H9 (cell line): ENCODE results near the gene OR52K2. TPM values are rescaled to one million over a fixed set of nuclear protein-coding genes. Genes with fewer than 3 reads are reported as not detected.

Experiments
- DNase-seq: peaks from one replicate; pipeline ENCODE4 v3.0.0-alpha.2; 2017
- H2AFZ ChIP-seq: one replicate; pipeline ENCODE4 v1.6.1; 2013; ENCODE audit warnings: mild to moderate bottlenecking, low read length, control low read depth, moderate library complexity
- H2AK5ac ChIP-seq: 2 replicates; pipeline ENCODE4 v1.6.1; 2013; ENCODE audit warnings: low read length, control low read depth, mixed read lengths; ENCODE audit not compliant: insufficient read length
- H2BK120ac ChIP-seq: one replicate; pipeline ENCODE4 v1.6.1; 2013; ENCODE audit warnings: low read depth, mild to moderate bottlenecking, low read length, control low read depth, inconsistent platforms; ENCODE audit not compliant: poor library complexity, severe bottlenecking
- H2BK12ac ChIP-seq: 2 replicates; pipeline ENCODE4 v1.6.1; 2013; ENCODE audit warnings: low read length, control low read depth, mixed read lengths, low read depth; ENCODE audit not compliant: insufficient read length
- H2BK15ac ChIP-seq: 2 replicates; pipeline ENCODE4 v1.6.1; 2013; ENCODE audit warnings: low read depth, low read length, control low read depth
- H2BK20ac ChIP-seq: one replicate; pipeline ENCODE4 v1.6.1; 2013; ENCODE audit warnings: low read depth, mild to moderate bottlenecking, low read length, control low read depth, inconsistent platforms; ENCODE audit not compliant: poor library complexity, severe bottlenecking
- H2BK5ac ChIP-seq: 2 replicates; pipeline ENCODE4 v1.6.1; 2013; ENCODE audit warnings: low read length, control low read depth, mixed read lengths; ENCODE audit not compliant: insufficient read length
- H3K14ac ChIP-seq: 2 replicates; pipeline ENCODE4 v1.6.1; 2013; ENCODE audit warnings: low read length, control low read depth; ENCODE audit not compliant: insufficient read depth
- H3K18ac ChIP-seq: 2 replicates; pipeline ENCODE4 v1.6.1; 2013; ENCODE audit warnings: low read depth, mild to moderate bottlenecking, mixed read lengths, low read length, control low read depth; ENCODE audit not compliant: insufficient read length
- H3K23ac ChIP-seq: 2 replicates; pipeline ENCODE4 v1.6.1; 2013; ENCODE audit warnings: low read length, control low read depth, mixed read lengths, low read depth; ENCODE audit not compliant: insufficient read length
- H3K23me2 ChIP-seq: 2 replicates; pipeline ENCODE4 v1.6.1; 2013; ENCODE audit warnings: low read depth, mild to moderate bottlenecking, mixed read lengths, low read length, control low read depth; ENCODE audit not compliant: insufficient read length, poor library complexity, severe bottlenecking
- H3K27ac ChIP-seq: 2 replicates; pipeline ENCODE4 v1.5.1; 2013; ENCODE audit warnings: low read length, control low read depth, mixed read lengths, low read depth; ENCODE audit not compliant: insufficient read length
- H3K27me3 ChIP-seq: 2 replicates; pipeline ENCODE4 v1.6.1; 2013; ENCODE audit warnings: low read length, control low read depth, inconsistent platforms; ENCODE audit not compliant: insufficient read depth
- H3K4ac ChIP-seq: 2 replicates; pipeline ENCODE4 v1.6.1; 2013; ENCODE audit warnings: low read depth, mild to moderate bottlenecking, control low read depth, inconsistent platforms, low read length, moderate library complexity
- H3K4me1 ChIP-seq: 2 replicates; pipeline ENCODE4 v1.6.1; 2013; ENCODE audit warnings: low read length, control low read depth, inconsistent platforms; ENCODE audit not compliant: insufficient read depth
- H3K4me2 ChIP-seq: 2 replicates; pipeline ENCODE4 v1.6.1; 2013; ENCODE audit warnings: low read length, control low read depth, mixed read lengths; ENCODE audit not compliant: insufficient read length, insufficient read depth
- H3K56ac ChIP-seq: 2 replicates; pipeline ENCODE4 v1.6.1; 2013; ENCODE audit warnings: low read depth, mild to moderate bottlenecking, mixed read lengths, low read length, control low read depth; ENCODE audit not compliant: insufficient read length
- H3K79me1 ChIP-seq: 2 replicates; pipeline ENCODE4 v1.6.1; 2013; ENCODE audit warnings: low read depth, mild to moderate bottlenecking, moderate library complexity, low read length, control low read depth, inconsistent platforms; ENCODE audit not compliant: insufficient read depth, poor library complexity, severe bottlenecking
- H3K79me2 ChIP-seq: 2 replicates; pipeline ENCODE4 v1.6.1; 2013; ENCODE audit warnings: low read length, control low read depth, inconsistent platforms; ENCODE audit not compliant: insufficient read depth
- H3K9ac ChIP-seq: 2 replicates; pipeline ENCODE4 v1.6.1; 2013; ENCODE audit warnings: low read length, control low read depth, mixed read lengths; ENCODE audit not compliant: insufficient read length; ENCODE audit errors: extremely low read depth
- H3K9me3 ChIP-seq: one replicate; pipeline ENCODE4 v1.6.1; 2013; ENCODE audit warnings: low read depth, low read length, inconsistent platforms; ENCODE audit not compliant: control insufficient read depth
- H3T11ph ChIP-seq: one replicate; pipeline ENCODE4 v1.6.1; 2013; ENCODE audit warnings: mild to moderate bottlenecking, low read length, control low read depth, inconsistent platforms
- H4K20me1 ChIP-seq: one replicate; pipeline ENCODE4 v1.6.1; 2013; ENCODE audit not compliant: control insufficient read depth, insufficient read length, insufficient read depth
- H4K5ac ChIP-seq: 2 replicates; pipeline ENCODE4 v1.6.1; 2013; ENCODE audit warnings: low read depth, mild to moderate bottlenecking, mixed read lengths, low read length, control low read depth; ENCODE audit not compliant: insufficient read length
- H4K8ac ChIP-seq: replicated peaks from 2 replicates; pipeline ENCODE4 v1.6.1; 2013; ENCODE audit warnings: low read length, control low read depth, mixed read lengths, low read depth; ENCODE audit not compliant: insufficient read length
- H4K91ac ChIP-seq: 2 replicates; pipeline ENCODE4 v1.6.1; 2013; ENCODE audit warnings: low read depth, mild to moderate bottlenecking, moderate library complexity, mixed read lengths, low read length, control low read depth; ENCODE audit not compliant: insufficient read length
- H3K27ac Mint-ChIP-seq, 3 experiments: 2 replicates in 2 of 3; 3 replicates in 1 of 3; pipeline ENCODE4 v1.8.0; 2020 to 2021; ENCODE audit warnings: mixed read lengths in 3 of 3, mild to moderate bottlenecking in 1 of 3, moderate library complexity in 1 of 3
- H3K27me3 Mint-ChIP-seq: 2 replicates; pipeline ENCODE4 v1.8.0; 2021; ENCODE audit warnings: low read depth, mild to moderate bottlenecking, moderate library complexity, mixed read lengths
- H3K36me3 Mint-ChIP-seq, 3 experiments: 2 replicates in 2 of 3; 3 replicates in 1 of 3; pipeline ENCODE4 v1.8.0; 2020 to 2021; ENCODE audit warnings: low read depth in 3 of 3, mixed read lengths in 3 of 3; ENCODE audit not compliant: insufficient read depth in 1 of 3
- H3K4me1 Mint-ChIP-seq, 2 experiments: 2 replicates each; pipeline ENCODE4 v1.8.0; 2020; ENCODE audit warnings: mixed read lengths in 2 of 2
- H3K4me3 Mint-ChIP-seq, 2 experiments: 2 replicates in 1 of 2; 3 replicates in 1 of 2; pipeline ENCODE4 v1.8.0; 2020 to 2021; ENCODE audit warnings: mild to moderate bottlenecking in 2 of 2, mixed read lengths in 2 of 2, moderate library complexity in 1 of 2
- H3K9me3 Mint-ChIP-seq, 2 experiments: 2 replicates in 1 of 2; 3 replicates in 1 of 2; pipeline ENCODE4 v1.8.0; 2020; ENCODE audit warnings: mild to moderate bottlenecking in 2 of 2, mixed read lengths in 2 of 2, moderate library complexity in 1 of 2
- WGBS: extraction: QIAGEN DNeasy Blood & Tissue Kit; methylation state at CpG from one replicate; pipeline ENCODE4 v1.1.7; 2013; ENCODE audit warnings: missing lambda C conversion rate, low lambda C conversion rate, mixed read lengths; ENCODE audit not compliant: insufficient read length; ENCODE audit errors: extremely low coverage; 5-methylcytosine and 5-hydroxymethylcytosine counted together
- total RNA-seq: library from RNA; stranded (reverse); gene quantifications from 2 replicates; pipeline ENCODE4 v1.2.1, GENCODE V29; 2021
- TF ChIP-seq, protein P1 (sequence below): fragments of 200-600 bp; sonication (generic); conservative IDR thresholded peaks from 3 replicates; pipeline ENCODE4 v1.8.0; 2021; ENCODE audit warnings: antibody characterized with exemption, mild to moderate bottlenecking

OR52K2 gene
- total RNA-seq, 1 experiment from 2014 or later = not detected

GRCh38 chr11:4493480-4493818 is 44.4 kb downstream of the OR52K2 start:
- peaks cover 0 to 4% (median 0%) of the 10 kb centered on the region in 3 experiments; a peak in 2 of 7 replicates for H3K36me3 Mint-ChIP-seq
- Histone ChIP-seq H3K14ac (no peak overlapping the region), H3K4me1 (no peaks in the 10 kb centered on the region), H4K8ac (no peak overlapping the region), H3K27ac (no peak overlapping the region), H3T11ph (no peak overlapping the region), H3K23me2 (no peaks in the 10 kb centered on the region), H3K9ac (no peak overlapping the region), H2AK5ac (no peak overlapping the region), H3K79me1 (no peaks in the 10 kb centered on the region), H3K56ac (no peak overlapping the region), H3K23ac (no peak overlapping the region), H2BK5ac (no peak overlapping the region), H3K79me2 (no peaks in the 10 kb centered on the region), H4K20me1 (no peaks in the 10 kb centered on the region), H2BK20ac (no peak overlapping the region), H3K27me3 (no peaks in the 10 kb centered on the region), H2BK12ac (no peak overlapping the region), H4K5ac (no peak overlapping the region), H2BK15ac (no peak overlapping the region), H4K91ac (no peak overlapping the region), H3K4ac (no peak overlapping the region), H2AFZ (no peak overlapping the region), H3K4me2 (no peak overlapping the region), H2BK120ac (no peak overlapping the region), H3K9me3 (no peaks in the 10 kb centered on the region), H3K18ac (no peak overlapping the region)
- H3K27ac Mint-ChIP-seq = no peak overlapping the region
- no peaks in the 10 kb centered on the region for H3K4me1 Mint-ChIP-seq
- TF ChIP-seq, protein P1, sequence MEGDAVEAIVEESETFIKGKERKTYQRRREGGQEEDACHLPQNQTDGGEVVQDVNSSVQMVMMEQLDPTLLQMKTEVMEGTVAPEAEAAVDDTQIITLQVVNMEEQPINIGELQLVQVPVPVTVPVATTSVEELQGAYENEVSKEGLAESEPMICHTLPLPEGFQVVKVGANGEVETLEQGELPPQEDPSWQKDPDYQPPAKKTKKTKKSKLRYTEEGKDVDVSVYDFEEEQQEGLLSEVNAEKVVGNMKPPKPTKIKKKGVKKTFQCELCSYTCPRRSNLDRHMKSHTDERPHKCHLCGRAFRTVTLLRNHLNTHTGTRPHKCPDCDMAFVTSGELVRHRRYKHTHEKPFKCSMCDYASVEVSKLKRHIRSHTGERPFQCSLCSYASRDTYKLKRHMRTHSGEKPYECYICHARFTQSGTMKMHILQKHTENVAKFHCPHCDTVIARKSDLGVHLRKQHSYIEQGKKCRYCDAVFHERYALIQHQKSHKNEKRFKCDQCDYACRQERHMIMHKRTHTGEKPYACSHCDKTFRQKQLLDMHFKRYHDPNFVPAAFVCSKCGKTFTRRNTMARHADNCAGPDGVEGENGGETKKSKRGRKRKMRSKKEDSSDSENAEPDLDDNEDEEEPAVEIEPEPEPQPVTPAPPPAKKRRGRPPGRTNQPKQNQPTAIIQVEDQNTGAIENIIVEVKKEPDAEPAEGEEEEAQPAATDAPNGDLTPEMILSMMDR = no peak; the same call in 1 of the 3 replicates
- DNase-seq = no peak
- H3K9me3 Mint-ChIP-seq = peaks cover 4 to 6% of the 10 kb centered on the region in 2 experiments; a peak in 3 of 5 replicates
- H3K27me3 Mint-ChIP-seq = peaks cover 2% of the 10 kb centered on the region; the same call in 1 of the 2 replicates
- no peak overlapping the region for H3K4me3 Mint-ChIP-seq
- no CpG with 5 or more reads among the region's 5 CpGs for WGBS
